HepG2 (cell line): ENCODE measurements around the gene IAPP. TPM values are rescaled to one million over a fixed set of nuclear protein-coding genes. Genes with fewer than 3 reads are reported as not detected.

Source experiments
- ATAC-seq: fragments of 200-7000 bp; cut with Tn5 transposase; 3 replicates; pipeline ENCODE4 v1.9.1; 2020; ENCODE audit warnings: mild to moderate bottlenecking, moderate library complexity
- BruUV-seq: library from RNA; stranded (reverse); fragments of 400-500 nt; replicated peaks from 2 replicates; lab custom pipeline; 2021; lab: Mats Ljungman, UMichigan
- CTCF ChIA-PET: fragments of 300-600 bp; formaldehyde crosslinking; extraction: SDS; loops from one replicate; lab custom pipeline; 2021; ENCODE audit warnings: low total read pairs, inconsistent platforms, low intra/inter-chr PET ratio; lab: Yijun Ruan, JAX
- POLR2A ChIA-PET: fragments of 350-600 bp; sonication (Branson Sonifier 250); formaldehyde crosslinking; loops from one replicate; lab custom pipeline; 2020; ENCODE audit warnings: antibody characterized with exemption, inconsistent platforms; lab: Yijun Ruan, JAX
- DNase-seq: peaks from one replicate; pipeline ENCODE4 v3.0.0-alpha.2; 2015; ENCODE audit warnings: low spot score
- FAIRE-seq: peaks from 3 replicates; lab custom pipeline; 2011; peaks lifted over from hg19 to GRCh38; lab: Jason Lieb, UNC
- H2AFZ ChIP-seq: one replicate; pipeline ENCODE4 v1.6.1; 2011; ENCODE audit warnings: low read length, inconsistent platforms
- H3K27ac ChIP-seq: fragments of 300-600 bp; 3 replicates; pipeline ENCODE4 v1.8.0; 2011; ENCODE audit warnings: mixed run types, mild to moderate bottlenecking, mixed read lengths, low read length, inconsistent platforms; ENCODE audit not compliant: insufficient read depth; ENCODE audit errors: extremely low read length
- H3K27me3 ChIP-seq, 2 experiments: fragments of 200-600 bp in 1 of 2; 2 replicates in 1 of 2; 3 replicates in 1 of 2; pipeline versions ENCODE4 v1.6.0 to v1.8.0; 2011; ENCODE audit warnings: low read length in 2 of 2, mild to moderate bottlenecking in 2 of 2, moderate library complexity in 2 of 2, inconsistent platforms in 1 of 2; ENCODE audit not compliant: insufficient read depth in 2 of 2, control insufficient read depth in 1 of 2
- H3K36me3 ChIP-seq, 2 experiments: fragments of 200-600 bp in 1 of 2; replicated peaks in 1 of 2; 2 replicates in 1 of 2; 3 replicates in 1 of 2; pipeline versions ENCODE4 v1.5.1 to v1.8.0; 2011; ENCODE audit warnings: low read length in 2 of 2, inconsistent platforms in 1 of 2; ENCODE audit not compliant: insufficient read depth in 2 of 2, control insufficient read depth in 1 of 2
- H3K4me1 ChIP-seq: 2 replicates; pipeline ENCODE4 v1.5.1; 2012; ENCODE audit warnings: low read length, inconsistent platforms; ENCODE audit not compliant: insufficient read depth
- H3K4me2 ChIP-seq: 2 replicates; pipeline ENCODE4 v1.6.0; 2011; ENCODE audit warnings: low read depth, low read length, inconsistent platforms
- H3K4me3 ChIP-seq, 3 experiments: fragments of 200-600 bp in 1 of 3; sonication (generic), shearing (Covaris generic) in 1 of 3; replicated peaks in 1 of 3; 2 replicates each; pipeline ENCODE4 v1.5.1; 2011 to 2016; ENCODE audit warnings: low read length in 3 of 3, inconsistent platforms in 2 of 3, low read depth in 2 of 3, mild to moderate bottlenecking in 2 of 3, control low read depth in 1 of 3, mixed read lengths in 1 of 3; ENCODE audit not compliant: insufficient read depth in 1 of 3
- H3K79me2 ChIP-seq: one replicate; pipeline ENCODE4 v1.6.1; 2011; ENCODE audit warnings: low read length, inconsistent platforms; ENCODE audit not compliant: insufficient read depth
- H3K9ac ChIP-seq: 2 replicates; pipeline ENCODE4 v1.6.0; 2011; ENCODE audit warnings: mild to moderate bottlenecking, low read depth, low read length, inconsistent platforms; ENCODE audit not compliant: insufficient read depth
- H3K9me3 ChIP-seq: 2 replicates; pipeline ENCODE4 v1.5.1; 2012; ENCODE audit warnings: mild to moderate bottlenecking, low read length
- H4K20me1 ChIP-seq: 2 replicates; pipeline ENCODE4 v1.6.0; 2011; ENCODE audit warnings: inconsistent platforms, mild to moderate bottlenecking, low read length, moderate library complexity; ENCODE audit not compliant: insufficient read depth
- HDAC2 ChIP-seq: sonication (generic); formaldehyde crosslinking; IDR thresholded peaks from 2 replicates; pipeline ENCODE4 v1.4.0; 2020; ENCODE audit warnings: missing genetic modification reagents
- LCORL ChIP-seq, 2 experiments: fragments of 450-650 bp in 1 of 2; sonication (generic) in 1 of 2; formaldehyde crosslinking in 1 of 2; IDR thresholded peaks; 2 replicates each; pipeline versions ENCODE4 v1.5.0 to v1.6.1; 2017 to 2020; ENCODE audit warnings: antibody characterized with exemption in 1 of 2, missing genetic modification reagents in 1 of 2
- NFYB ChIP-seq: sonication (generic); formaldehyde crosslinking; IDR thresholded peaks from 2 replicates; pipeline ENCODE4 v1.4.0; 2020; ENCODE audit warnings: missing genetic modification reagents
- SAP130 ChIP-seq: IDR thresholded peaks from 2 replicates; pipeline ENCODE4 v1.6.1; 2016; ENCODE audit warnings: low read depth
- SMAD3 ChIP-seq: sonication (generic); formaldehyde crosslinking; IDR thresholded peaks from 2 replicates; pipeline ENCODE4 v1.4.0; 2020; ENCODE audit warnings: missing genetic modification reagents
- TBX3 ChIP-seq: fragments of 450-650 bp; IDR thresholded peaks from 2 replicates; pipeline ENCODE4 v1.6.1; 2017; ENCODE audit warnings: antibody characterized with exemption, mild to moderate bottlenecking, inconsistent platforms, borderline replicate concordance
- ZMYM4 ChIP-seq: sonication (generic); formaldehyde crosslinking; IDR thresholded peaks from 2 replicates; pipeline ENCODE4 v1.8.1; 2023; ENCODE audit warnings: mild to moderate bottlenecking, missing genetic modification reagents
- ZNF207 ChIP-seq: fragments of 450-650 bp; IDR thresholded peaks from 2 replicates; pipeline ENCODE4 v1.6.1; 2016; ENCODE audit warnings: antibody characterized with exemption, borderline replicate concordance
- ZNF546 ChIP-seq: sonication (generic); formaldehyde crosslinking; conservative IDR thresholded peaks from 2 replicates; pipeline ENCODE4 v1.8.1; 2023; ENCODE audit warnings: mild to moderate bottlenecking, missing genetic modification reagents
- ZNF775 ChIP-seq: sonication (generic); formaldehyde crosslinking; IDR thresholded peaks from 2 replicates; pipeline ENCODE4 v1.4.0; 2020; ENCODE audit warnings: missing genetic modification reagents, mild to moderate bottlenecking, moderate library complexity, borderline replicate concordance
- WGBS: methylation state at CpG from one replicate; pipeline ENCODE4 v1.1.6; 2017; ENCODE audit warnings: low lambda C conversion rate; 5-methylcytosine and 5-hydroxymethylcytosine counted together
- in situ Hi-C: cut with HindIII; loops from 2 replicates; pipeline ENCODE4 v1.10.0; 2017; ENCODE audit warnings: low pct_unique_long_range_greater_than_20kb; ENCODE audit not compliant: extremely low pct_ligation_motif_present
- intact Hi-C: fragments of 100-400 bp; cut with micrococcal nuclease; formaldehyde crosslinking; loops from one replicate; pipeline ENCODE4 v1.10.0; 2022; ENCODE audit not compliant: unreplicated experiment
- polyA plus RNA-seq, 8 experiments: library from polyadenylated mRNA; depleted of rRNA in 3 of 8; stranded (reverse) in 7 of 8; unstranded in 1 of 8; fragments of >200 nt; fragmentation: Illumina TruSeq in 4 of 8; extraction: Trizol in 4 of 8; gene quantifications; 2 replicates each; pipeline versions ENCODE4 v1.2.1 to v1.2.3, GENCODE V29; 2011 to 2016; ENCODE audit warnings: low read depth in 4 of 8, missing spikeins in 1 of 8, mixed read lengths in 1 of 8; ENCODE audit not compliant: insufficient read depth in 1 of 8
- total RNA-seq, 5 experiments: library from RNA; depleted of rRNA; stranded (reverse); fragments of >200 nt; fragmentation: Illumina TruSeq; extraction: Trizol; gene quantifications; 2 replicates each; pipeline ENCODE4 v1.2.3, GENCODE V29; 2016; ENCODE audit warnings: low read depth in 1 of 5
- TF ChIP-seq, protein P1 (sequence below): sonication (generic); formaldehyde crosslinking; IDR thresholded peaks from 2 replicates; pipeline ENCODE4 v1.5.0; 2020; ENCODE audit warnings: mild to moderate bottlenecking, missing genetic modification reagents, borderline replicate concordance
- TF ChIP-seq, protein P2 (sequence below): sonication (generic); formaldehyde crosslinking; IDR thresholded peaks from 2 replicates; pipeline ENCODE4 v1.4.0; 2020; ENCODE audit warnings: missing genetic modification reagents

The IAPP gene
- total and polyA plus RNA-seq, 2 of the 13 experiments (the other 11 are each of a cell fraction or from before 2014, with no cell fraction given): not detected

DNA sequence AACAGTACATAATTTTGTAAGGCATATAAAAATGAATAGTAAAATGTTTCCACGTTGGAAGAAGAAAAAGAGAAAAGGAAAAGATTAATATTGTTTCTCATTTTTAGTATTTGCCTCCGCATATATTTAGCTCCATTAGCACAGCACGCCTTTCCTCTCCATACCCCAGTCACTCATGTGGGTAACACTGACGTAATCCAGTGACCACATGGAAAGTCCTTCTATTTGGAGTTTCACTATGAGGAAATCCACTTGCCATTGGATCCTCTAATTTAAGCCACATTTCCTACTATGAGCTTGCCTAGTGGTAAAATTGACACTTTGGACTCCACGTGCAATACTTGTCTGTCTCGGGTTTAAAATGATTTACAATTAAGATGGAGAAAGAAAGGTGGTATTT lies 32.3 kb upstream of the IAPP start:
- H4K20me1 ChIP-seq: no peaks in the 10 kb centered on the region
- H3K4me2 ChIP-seq: no peak overlapping the region
- H2AFZ ChIP-seq: no peak overlapping the region
- intact Hi-C loops (no loop called here), in situ Hi-C loops (no loop called here)
- 0 out of 2 replicates have a peak, but pooled peaks cover 7% of the 10 kb centered on the region for H3K4me1 ChIP-seq
- WGBS: 19% methylated on average over 6 of the region's 6 CpGs
- no TSS peak for BruUV-seq
- no peak overlapping the region for H3K4me3 ChIP-seq
- no peak overlapping the region for H3K27ac ChIP-seq
- FAIRE-seq (no peak), DNase-seq (no peak), ATAC-seq (no peak)
- no peaks in the 10 kb centered on the region for H3K36me3 ChIP-seq
- H3K79me2 ChIP-seq: no peaks in the 10 kb centered on the region
- H3K9ac ChIP-seq: no peak overlapping the region
- ChIA-PET CTCF (no interaction called here), POLR2A (no interaction called here)
- H3K27me3 ChIP-seq: no peaks in the 10 kb centered on the region
- H3K9me3 ChIP-seq: no peaks in the 10 kb centered on the region
- TF ChIP-seq HDAC2 (CRISPR knock-in tag) (no peak), TBX3 (no peak), SAP130 (no peak), ZNF775 (CRISPR knock-in tag) (no peak), SMAD3 (CRISPR knock-in tag) (no peak), NFYB (CRISPR knock-in tag) (no peak), ZMYM4 (CRISPR knock-in tag) (no peak), ZNF207 (no peak), LCORL (IDR thresholded peaks at IDR 0.05) (no peak), LCORL (CRISPR knock-in tag; IDR thresholded peaks at IDR 0.05) (no peak), ZNF546 (CRISPR knock-in tag) (no peak)
- TF ChIP-seq, protein P1, sequence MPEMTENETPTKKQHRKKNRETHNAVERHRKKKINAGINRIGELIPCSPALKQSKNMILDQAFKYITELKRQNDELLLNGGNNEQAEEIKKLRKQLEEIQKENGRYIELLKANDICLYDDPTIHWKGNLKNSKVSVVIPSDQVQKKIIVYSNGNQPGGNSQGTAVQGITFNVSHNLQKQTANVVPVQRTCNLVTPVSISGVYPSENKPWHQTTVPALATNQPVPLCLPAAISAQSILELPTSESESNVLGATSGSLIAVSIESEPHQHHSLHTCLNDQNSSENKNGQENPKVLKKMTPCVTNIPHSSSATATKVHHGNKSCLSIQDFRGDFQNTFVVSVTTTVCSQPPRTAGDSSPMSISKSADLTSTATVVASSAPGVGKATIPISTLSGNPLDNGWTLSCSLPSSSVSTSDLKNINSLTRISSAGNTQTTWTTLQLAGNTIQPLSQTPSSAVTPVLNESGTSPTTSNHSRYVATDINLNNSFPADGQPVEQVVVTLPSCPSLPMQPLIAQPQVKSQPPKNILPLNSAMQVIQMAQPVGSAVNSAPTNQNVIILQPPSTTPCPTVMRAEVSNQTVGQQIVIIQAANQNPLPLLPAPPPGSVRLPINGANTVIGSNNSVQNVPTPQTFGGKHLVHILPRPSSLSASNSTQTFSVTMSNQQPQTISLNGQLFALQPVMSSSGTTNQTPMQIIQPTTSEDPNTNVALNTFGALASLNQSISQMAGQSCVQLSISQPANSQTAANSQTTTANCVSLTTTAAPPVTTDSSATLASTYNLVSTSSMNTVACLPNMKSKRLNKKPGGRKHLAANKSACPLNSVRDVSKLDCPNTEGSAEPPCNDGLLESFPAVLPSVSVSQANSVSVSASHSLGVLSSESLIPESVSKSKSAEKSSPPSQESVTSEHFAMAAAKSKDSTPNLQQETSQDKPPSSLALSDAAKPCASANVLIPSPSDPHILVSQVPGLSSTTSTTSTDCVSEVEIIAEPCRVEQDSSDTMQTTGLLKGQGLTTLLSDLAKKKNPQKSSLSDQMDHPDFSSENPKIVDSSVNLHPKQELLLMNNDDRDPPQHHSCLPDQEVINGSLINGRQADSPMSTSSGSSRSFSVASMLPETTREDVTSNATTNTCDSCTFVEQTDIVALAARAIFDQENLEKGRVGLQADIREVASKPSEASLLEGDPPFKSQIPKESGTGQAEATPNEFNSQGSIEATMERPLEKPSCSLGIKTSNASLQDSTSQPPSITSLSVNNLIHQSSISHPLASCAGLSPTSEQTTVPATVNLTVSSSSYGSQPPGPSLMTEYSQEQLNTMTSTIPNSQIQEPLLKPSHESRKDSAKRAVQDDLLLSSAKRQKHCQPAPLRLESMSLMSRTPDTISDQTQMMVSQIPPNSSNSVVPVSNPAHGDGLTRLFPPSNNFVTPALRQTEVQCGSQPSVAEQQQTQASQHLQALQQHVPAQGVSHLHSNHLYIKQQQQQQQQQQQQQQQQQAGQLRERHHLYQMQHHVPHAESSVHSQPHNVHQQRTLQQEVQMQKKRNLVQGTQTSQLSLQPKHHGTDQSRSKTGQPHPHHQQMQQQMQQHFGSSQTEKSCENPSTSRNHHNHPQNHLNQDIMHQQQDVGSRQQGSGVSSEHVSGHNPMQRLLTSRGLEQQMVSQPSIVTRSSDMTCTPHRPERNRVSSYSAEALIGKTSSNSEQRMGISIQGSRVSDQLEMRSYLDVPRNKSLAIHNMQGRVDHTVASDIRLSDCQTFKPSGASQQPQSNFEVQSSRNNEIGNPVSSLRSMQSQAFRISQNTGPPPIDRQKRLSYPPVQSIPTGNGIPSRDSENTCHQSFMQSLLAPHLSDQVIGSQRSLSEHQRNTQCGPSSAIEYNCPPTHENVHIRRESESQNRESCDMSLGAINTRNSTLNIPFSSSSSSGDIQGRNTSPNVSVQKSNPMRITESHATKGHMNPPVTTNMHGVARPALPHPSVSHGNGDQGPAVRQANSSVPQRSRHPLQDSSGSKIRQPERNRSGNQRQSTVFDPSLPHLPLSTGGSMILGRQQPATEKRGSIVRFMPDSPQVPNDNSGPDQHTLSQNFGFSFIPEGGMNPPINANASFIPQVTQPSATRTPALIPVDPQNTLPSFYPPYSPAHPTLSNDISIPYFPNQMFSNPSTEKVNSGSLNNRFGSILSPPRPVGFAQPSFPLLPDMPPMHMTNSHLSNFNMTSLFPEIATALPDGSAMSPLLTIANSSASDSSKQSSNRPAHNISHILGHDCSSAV (CRISPR knock-in tag): no peak
- TF ChIP-seq, protein P2, sequence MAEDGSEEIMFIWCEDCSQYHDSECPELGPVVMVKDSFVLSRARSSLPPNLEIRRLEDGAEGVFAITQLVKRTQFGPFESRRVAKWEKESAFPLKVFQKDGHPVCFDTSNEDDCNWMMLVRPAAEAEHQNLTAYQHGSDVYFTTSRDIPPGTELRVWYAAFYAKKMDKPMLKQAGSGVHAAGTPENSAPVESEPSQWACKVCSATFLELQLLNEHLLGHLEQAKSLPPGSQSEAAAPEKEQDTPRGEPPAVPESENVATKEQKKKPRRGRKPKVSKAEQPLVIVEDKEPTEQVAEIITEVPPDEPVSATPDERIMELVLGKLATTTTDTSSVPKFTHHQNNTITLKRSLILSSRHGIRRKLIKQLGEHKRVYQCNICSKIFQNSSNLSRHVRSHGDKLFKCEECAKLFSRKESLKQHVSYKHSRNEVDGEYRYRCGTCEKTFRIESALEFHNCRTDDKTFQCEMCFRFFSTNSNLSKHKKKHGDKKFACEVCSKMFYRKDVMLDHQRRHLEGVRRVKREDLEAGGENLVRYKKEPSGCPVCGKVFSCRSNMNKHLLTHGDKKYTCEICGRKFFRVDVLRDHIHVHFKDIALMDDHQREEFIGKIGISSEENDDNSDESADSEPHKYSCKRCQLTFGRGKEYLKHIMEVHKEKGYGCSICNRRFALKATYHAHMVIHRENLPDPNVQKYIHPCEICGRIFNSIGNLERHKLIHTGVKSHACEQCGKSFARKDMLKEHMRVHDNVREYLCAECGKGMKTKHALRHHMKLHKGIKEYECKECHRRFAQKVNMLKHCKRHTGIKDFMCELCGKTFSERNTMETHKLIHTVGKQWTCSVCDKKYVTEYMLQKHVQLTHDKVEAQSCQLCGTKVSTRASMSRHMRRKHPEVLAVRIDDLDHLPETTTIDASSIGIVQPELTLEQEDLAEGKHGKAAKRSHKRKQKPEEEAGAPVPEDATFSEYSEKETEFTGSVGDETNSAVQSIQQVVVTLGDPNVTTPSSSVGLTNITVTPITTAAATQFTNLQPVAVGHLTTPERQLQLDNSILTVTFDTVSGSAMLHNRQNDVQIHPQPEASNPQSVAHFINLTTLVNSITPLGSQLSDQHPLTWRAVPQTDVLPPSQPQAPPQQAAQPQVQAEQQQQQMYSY (CRISPR knock-in tag): no peak
